HCT116 (cell line): Measurements from ENCODE around the gene OMP. TPM values are rescaled to one million over a fixed set of nuclear protein-coding genes. Genes with fewer than 3 reads are reported as not detected.
A peak's percentile ranks its signal among the peaks of the same experiment; 100 is the strongest.

Experiments used
- ATAC-seq: fragments of 200-7000 bp; cut with Tn5 transposase; 2 replicates; pipeline ENCODE4 v1.9.1; 2020; ENCODE audit warnings: mild to moderate bottlenecking, moderate library complexity
- BruUV-seq: library from RNA; stranded (reverse); fragments of 400-500 nt; replicated peaks from 2 replicates; lab custom pipeline; 2021; lab: Mats Ljungman, UMichigan
- CTCF ChIA-PET: fragments of 300-600 bp; sonication (Branson Sonifier 250); formaldehyde crosslinking; loops from one replicate; lab custom pipeline; 2021; ENCODE audit warnings: antibody characterized with exemption; lab: Charles Lee
- POLR2A ChIA-PET: fragments of 300-600, 350-600 bp; sonication (Branson Sonifier 250); formaldehyde crosslinking; loops from one replicate; lab custom pipeline; 2021; ENCODE audit warnings: antibody characterized with exemption; lab: Charles Lee
- RAD21 ChIA-PET, 2 experiments: fragments of 300-600 bp; sonication (Branson Sonifier 250); formaldehyde crosslinking; loops; one replicate each; lab custom pipeline; 2023; ENCODE audit warnings: low total read pairs in 2 of 2; ENCODE audit not compliant: uncharacterized antibody in 2 of 2, unreplicated experiment in 2 of 2, low non-redundant PET in 1 of 2; lab: Charles Lee
- DNase-seq: peaks from one replicate; pipeline ENCODE4 v3.0.0-alpha.2; 2010; ENCODE audit warnings: low read depth, low spot score
- H2AFZ ChIP-seq: fragments of 200-600 bp; shearing (Covaris generic), sonication (generic); 2 replicates; pipeline ENCODE4 v1.6.1; 2017; ENCODE audit warnings: low read depth, mixed run types, mixed read lengths, antibody characterized with exemption, low read length; ENCODE audit not compliant: poor library complexity, severe bottlenecking
- H3K27ac ChIP-seq: 2 replicates; pipeline ENCODE4 v1.5.1; 2012; ENCODE audit warnings: low read depth, low read length
- H3K27me3 ChIP-seq: fragments of 200-600 bp; sonication (generic); 2 replicates; pipeline ENCODE4 v1.6.1; 2016; ENCODE audit warnings: mixed run types, low read length, mixed read lengths; ENCODE audit not compliant: insufficient read depth
- H3K36me3 ChIP-seq, 2 experiments: fragments of 200-500 bp in 1 of 2; fragments of 200-600 bp in 1 of 2; sonication (Bioruptor generic) in 1 of 2; sonication (generic) in 1 of 2; 2 replicates each; pipeline versions ENCODE4 v1.5.1 to v1.6.1; 2014 to 2016; ENCODE audit warnings: low read length in 2 of 2, inconsistent platforms in 1 of 2, mixed read lengths in 1 of 2, mixed run types in 1 of 2; ENCODE audit not compliant: insufficient read depth in 2 of 2, control insufficient read depth in 1 of 2
- H3K4me1 ChIP-seq, 2 experiments: fragments of 200-600 bp in 1 of 2; sonication (generic) in 1 of 2; 2 replicates each; pipeline versions ENCODE4 v1.5.1 to v1.6.1; 2012 to 2017; ENCODE audit warnings: low read length in 2 of 2, inconsistent platforms in 1 of 2, mild to moderate bottlenecking in 1 of 2, mixed read lengths in 1 of 2, mixed run types in 1 of 2, moderate library complexity in 1 of 2; ENCODE audit not compliant: insufficient read depth in 2 of 2, control insufficient read depth in 1 of 2
- H3K4me2 ChIP-seq: fragments of 200-600 bp; sonication (generic); 2 replicates; pipeline ENCODE4 v1.6.1; 2017; ENCODE audit warnings: mixed run types, low read length, mixed read lengths
- H3K4me3 ChIP-seq, 2 experiments: fragments of 200-600 bp in 1 of 2; sonication (generic) in 1 of 2; replicated peaks in 1 of 2; 2 replicates each; pipeline ENCODE4 v1.5.1; 2011 to 2016; ENCODE audit warnings: low read length in 2 of 2, control low read depth in 1 of 2, low read depth in 1 of 2, mild to moderate bottlenecking in 1 of 2, mixed read lengths in 1 of 2, mixed run types in 1 of 2
- H3K79me2 ChIP-seq: fragments of 200-600 bp; sonication (generic); 2 replicates; pipeline ENCODE4 v1.6.1; 2017; ENCODE audit warnings: mild to moderate bottlenecking, mixed run types, low read length, moderate library complexity, mixed read lengths; ENCODE audit not compliant: insufficient read depth
- H3K9ac ChIP-seq: fragments of 200-600 bp; sonication (generic); 2 replicates; pipeline ENCODE4 v1.6.1; 2016; ENCODE audit warnings: low read length, mixed read lengths
- H3K9me2 ChIP-seq: fragments of 200-600 bp; sonication (generic), shearing (Covaris generic); 2 replicates; pipeline ENCODE4 v1.6.1; 2017; ENCODE audit warnings: mixed run types, mild to moderate bottlenecking, moderate library complexity; ENCODE audit not compliant: insufficient read depth
- H3K9me3 ChIP-seq, 2 experiments: fragments of 200-500 bp in 1 of 2; fragments of 200-600 bp in 1 of 2; sonication (Bioruptor generic) in 1 of 2; sonication (generic) in 1 of 2; 2 replicates each; pipeline ENCODE4 v1.6.1; 2014 to 2017; ENCODE audit warnings: low read length in 2 of 2, mixed read lengths in 2 of 2, inconsistent platforms in 1 of 2, low read depth in 1 of 2, mild to moderate bottlenecking in 1 of 2, mixed run types in 1 of 2, moderate library complexity in 1 of 2; ENCODE audit not compliant: control insufficient read depth in 1 of 2, insufficient read depth in 1 of 2
- H4K20me1 ChIP-seq: fragments of 200-600 bp; sonication (generic), shearing (Covaris generic); 2 replicates; pipeline ENCODE4 v1.6.1; 2017; ENCODE audit warnings: mixed run types, mild to moderate bottlenecking, moderate library complexity; ENCODE audit not compliant: insufficient read depth
- CEBPB ChIP-seq: IDR thresholded peaks from 2 replicates; pipeline ENCODE4 v1.6.1; 2012; ENCODE audit warnings: low read depth
- EZH2 ChIP-seq: fragments of 200-600 bp; sonication (generic); IDR thresholded peaks from 2 replicates; pipeline ENCODE4 v1.6.1; 2017; ENCODE audit warnings: antibody characterized with exemption, mixed run types
- JUND ChIP-seq: IDR thresholded peaks from 2 replicates; pipeline ENCODE4 v1.6.1; 2012
- RAD21 ChIP-seq: IDR thresholded peaks from 2 replicates; pipeline ENCODE4 v1.6.1; 2012; ENCODE audit warnings: low read depth, mild to moderate bottlenecking
- REST ChIP-seq: IDR thresholded peaks from 2 replicates; pipeline ENCODE4 v1.6.1; 2012; ENCODE audit warnings: low read depth
- SIN3A ChIP-seq: IDR thresholded peaks from 2 replicates; pipeline ENCODE4 v1.6.1; 2012; ENCODE audit warnings: low read depth
- SP1 ChIP-seq: IDR thresholded peaks from 2 replicates; pipeline ENCODE4 v1.6.1; 2012; ENCODE audit warnings: low read depth
- YY1 ChIP-seq: IDR thresholded peaks from 2 replicates; pipeline ENCODE4 v1.6.1; 2011; ENCODE audit warnings: low read length, low read depth, moderate library complexity, mild to moderate bottlenecking; ENCODE audit not compliant: insufficient replicate concordance; ENCODE audit errors: extremely low read depth
- intact Hi-C: fragments of 100-400 bp; cut with micrococcal nuclease; formaldehyde crosslinking; loops from 2 replicates; pipeline ENCODE4 v1.10.0; 2022
- total RNA-seq: library from RNA; stranded (reverse); gene quantifications from one replicate; pipeline ENCODE4 v1.2.1, GENCODE V29; 2021; ENCODE audit not compliant: unreplicated experiment

The OMP gene
- total RNA-seq, 1 experiment from 2014 or later, result not detected

- ATAC-seq (no peak), DNase-seq (no peak)
- TF ChIP-seq REST (no peak), YY1 (no peak), CEBPB (no peak), RAD21 (peak; percentile 32; the same call in 1 of the 2 replicates), JUND (no peak), SP1 (no peak), EZH2 (no peak), SIN3A (no peak)
- BruUV-seq, result no TSS peak
- Histone ChIP-seq H3K79me2 (no peaks in the 10 kb centered on the region), H3K36me3 (no peaks in the 10 kb centered on the region), H3K9me2 (no peaks in the 10 kb centered on the region), H3K4me3 (no peak overlapping the region), H2AFZ (no peak overlapping the region), H3K27ac (no peak overlapping the region), H3K9ac (no peak overlapping the region), H3K27me3 (no peaks in the 10 kb centered on the region), H4K20me1 (no peaks in the 10 kb centered on the region), H3K4me2 (no peak overlapping the region), H3K4me1 (peaks cover 0 to 11% of the 10 kb centered on the region in 2 experiments; a peak in 1 of 4 replicates), H3K9me3 (no peaks in the 10 kb centered on the region)
- intact Hi-C loops, result loop anchor here (5.0 kb wide), 1 partner anchor 288 kb away; no protein-coding TSS in a partner anchor
- RAD21 ChIA-PET, result no interaction called here
- CTCF ChIA-PET, result no interaction called here
- POLR2A ChIA-PET, result no interaction called here
These were observed 7.7 kb upstream of the OMP start for GRCh38 chr11:77094841-77095365.
